Measurements from ENCODE around the gene INMT.

The INMT gene

GRCh38 chr7:30804078-30804661, 52.2 kb downstream of the INMT start:
- no peak overlapping the region for H3K4me3 Mint-ChIP-seq

GRCh38 chr7:30805081-30805691, 53.3 kb downstream of the INMT start:
- H3K27me3 Mint-ChIP-seq: no peaks in the 10 kb centered on the region
- no peak overlapping the region for H3K27ac Mint-ChIP-seq
- no peaks in the 10 kb centered on the region for H3K4me1 Mint-ChIP-seq
- no peaks in the 10 kb centered on the region for H3K36me3 Mint-ChIP-seq
- H3K4me3 Mint-ChIP-seq: no peak overlapping the region
- no peaks in the 10 kb centered on the region for H3K9me3 Mint-ChIP-seq

More at GRCh38 chr7:30804078-30804661, 52.2 kb downstream of the INMT start:
- Mint-ChIP-seq H3K27me3 (no peaks in the 10 kb centered on the region), H3K4me1 (no peaks in the 10 kb centered on the region), H3K36me3 (no peaks in the 10 kb centered on the region), H3K9me3 (no peaks in the 10 kb centered on the region), H3K27ac (no peak overlapping the region)

- Mint-ChIP-seq H3K27me3 (no peaks in the 10 kb centered on the region), H3K4me3 (no peak overlapping the region), H3K36me3 (no peaks in the 10 kb centered on the region), H3K9me3 (no peaks in the 10 kb centered on the region), H3K27ac (no peak overlapping the region), H3K4me1 (no peaks in the 10 kb centered on the region)
These were observed 54.0 kb downstream of the INMT start for GRCh38 chr7:30805931-30806330.

All from activated naive CD4-positive, alpha-beta T cell treated with anti-CD3 and anti-CD28 coated beads, Interleukin-2, amount 50 U/mL, for 24 hours (primary cell).